UCSD-AML1 (cell line): ENCODE data around the gene UBE2N.
"Not testable (repeated sequence)": the region's sequence is repeated elsewhere in the genome, so short reads cannot be mapped to it uniquely, and the experiment has no call there.

Experiments
- DNase-seq: peaks from one replicate; lab custom pipeline; 2025; ENCODE audit not compliant: unreplicated experiment; lab: John Stamatoyannopoulos, UW

UBE2N gene

DNA sequence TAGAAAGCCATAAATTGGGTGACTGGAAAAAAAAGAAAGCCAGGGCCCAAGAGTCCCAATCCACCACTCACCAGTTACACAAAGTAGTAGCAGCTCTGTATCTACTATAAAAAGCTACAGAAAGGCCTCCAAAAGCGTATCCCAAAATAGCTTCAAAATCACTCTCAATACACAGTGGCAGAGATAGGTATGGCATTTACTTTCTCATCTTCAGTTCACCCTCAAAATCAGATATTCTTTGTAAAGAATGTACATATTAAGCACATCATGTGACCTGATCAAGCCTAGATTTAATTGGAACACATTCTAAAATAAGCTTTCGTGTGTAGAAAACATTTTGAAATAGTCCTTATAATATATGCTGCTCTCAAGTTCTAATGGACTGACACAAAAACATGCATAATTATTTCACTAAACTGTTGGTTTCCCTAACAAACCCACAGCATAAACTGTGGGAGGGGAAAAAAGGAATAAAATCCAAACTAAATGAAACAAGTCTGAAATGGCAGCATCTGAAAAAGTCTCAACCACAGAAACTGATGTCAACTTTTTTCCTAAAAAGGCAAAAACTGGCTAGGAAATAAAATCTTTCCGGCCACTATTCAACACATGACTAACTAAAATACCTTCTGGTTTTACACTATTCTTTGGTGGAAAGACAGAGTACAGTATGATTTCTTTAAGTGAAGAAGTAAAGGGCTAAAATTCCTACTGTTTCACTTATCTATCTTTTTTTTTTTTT, 25.9 kb downstream of the UBE2N start:
- DNase-seq: no peak

DNA sequence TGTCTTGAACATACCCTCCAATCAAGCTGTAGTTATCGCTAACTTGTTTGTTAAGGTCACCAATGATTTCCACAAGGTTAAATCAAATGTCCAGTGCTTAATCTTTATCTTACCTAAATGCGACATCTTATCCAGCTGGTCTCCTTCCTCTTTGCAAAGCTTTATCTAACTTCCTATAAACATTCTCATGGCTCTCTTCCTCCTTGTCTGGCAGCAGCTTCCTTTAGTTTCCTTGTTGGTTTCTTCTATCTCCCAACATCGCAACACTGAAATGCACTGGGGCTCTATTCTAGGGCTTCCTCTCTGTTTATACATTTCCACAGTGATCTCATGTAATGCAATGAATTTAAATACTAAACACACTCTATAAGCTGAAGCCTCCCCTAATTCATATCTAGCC, 28.7 kb downstream of the UBE2N start:
- DNase-seq: no peak

DNA sequence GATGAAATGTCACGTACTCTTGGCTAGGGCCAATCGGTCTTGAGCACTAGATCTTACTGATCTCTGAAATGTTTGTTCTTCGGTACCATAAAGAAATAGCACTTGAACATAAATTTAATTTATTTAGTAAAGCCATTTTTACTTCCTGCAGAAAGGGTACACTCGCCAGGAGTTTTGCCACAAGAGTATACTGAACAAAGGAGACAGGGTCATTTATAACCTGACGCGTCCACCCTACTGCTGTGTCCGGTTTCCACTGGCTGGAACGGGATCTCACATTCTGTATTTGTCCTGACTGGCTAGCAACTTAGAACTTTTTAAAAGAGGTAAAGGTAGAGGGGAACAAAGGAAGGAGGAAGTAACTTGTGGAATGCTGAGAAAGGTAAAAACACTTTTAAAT, 29.4 kb downstream of the UBE2N start:
- not testable (repeated sequence) for DNase-seq

DNA sequence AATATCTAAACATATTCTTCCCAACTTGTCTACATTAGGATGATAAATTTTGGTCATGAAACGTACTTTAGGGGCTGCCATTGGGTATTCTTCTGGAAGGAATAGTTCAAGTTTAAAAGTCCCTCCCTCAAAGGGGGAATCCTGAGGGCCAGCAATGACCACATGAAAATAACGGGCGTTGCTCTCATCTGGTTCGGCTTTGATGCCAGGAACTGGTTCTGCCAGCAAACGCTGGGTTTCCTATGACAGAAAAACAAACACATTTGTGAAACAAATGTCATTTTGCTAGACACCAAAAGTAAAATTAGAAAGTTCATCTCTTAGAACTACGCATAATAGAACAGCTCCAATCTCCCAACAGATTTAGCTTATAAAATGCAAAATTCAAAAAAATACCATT, 30.7 kb downstream of the UBE2N start:
- DNase-seq: not testable (repeated sequence)

DNA sequence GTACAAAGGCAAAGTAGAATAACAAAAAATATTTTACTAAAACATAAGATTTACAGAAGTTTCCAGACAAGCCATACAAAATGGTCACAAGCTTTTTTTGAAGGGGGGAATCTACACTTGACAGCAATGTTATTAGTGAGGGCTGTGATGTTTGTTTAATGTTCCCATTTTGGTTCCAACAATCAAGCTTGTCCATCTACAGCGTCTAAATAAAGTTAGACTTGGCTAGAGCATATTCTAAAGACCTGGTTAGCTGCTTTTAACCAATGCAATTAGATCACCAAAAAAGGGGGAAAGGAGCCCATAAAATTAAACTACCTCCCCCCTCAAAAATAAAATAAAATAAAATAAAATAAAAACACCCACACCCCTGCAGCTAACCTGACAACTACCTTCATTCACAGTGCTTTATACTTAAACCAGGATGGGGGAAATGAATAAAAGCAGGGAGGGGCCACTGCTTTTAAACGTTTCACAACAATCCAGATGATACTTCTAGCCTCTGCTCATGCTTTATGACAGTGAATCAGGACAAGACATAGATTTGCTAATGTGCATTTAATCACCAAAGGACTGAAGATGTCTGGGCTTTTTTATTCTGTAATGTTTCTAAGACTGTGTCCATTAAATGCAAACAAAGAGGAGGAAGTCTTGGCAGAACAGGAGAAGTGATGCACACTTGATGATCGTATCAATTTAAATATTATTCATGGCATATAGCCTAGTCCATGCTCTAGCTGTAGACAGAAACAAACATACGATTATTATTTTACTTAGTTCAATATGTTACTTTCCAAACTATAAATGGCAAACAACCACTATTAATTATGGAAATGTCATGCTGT, 32.2 kb downstream of the UBE2N start:
- not testable (repeated sequence) for DNase-seq

- DNase-seq: no peak
Measured at GRCh38 chr12:93408813-93409212, 32.9 kb downstream of the UBE2N start.

DNA sequence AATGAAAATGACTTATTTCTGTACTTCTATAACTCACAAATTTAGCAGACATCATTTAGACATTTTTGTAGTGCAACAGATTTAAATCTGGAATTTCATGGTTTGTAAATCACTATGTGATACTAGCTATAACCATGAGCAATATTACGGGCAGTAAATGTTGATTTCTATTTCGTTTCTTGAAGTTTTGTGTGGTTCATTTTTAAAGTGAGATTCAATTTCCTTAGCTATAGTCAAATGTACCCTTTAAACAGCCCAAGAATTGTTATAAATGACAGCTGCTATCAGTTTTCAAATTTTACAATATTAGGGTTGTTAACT, 33.8 kb downstream of the UBE2N start:
- no peak for DNase-seq

- DNase-seq: no peak
Measured at GRCh38 chr12:93407054-93407962, 34.4 kb downstream of the UBE2N start.

DNA sequence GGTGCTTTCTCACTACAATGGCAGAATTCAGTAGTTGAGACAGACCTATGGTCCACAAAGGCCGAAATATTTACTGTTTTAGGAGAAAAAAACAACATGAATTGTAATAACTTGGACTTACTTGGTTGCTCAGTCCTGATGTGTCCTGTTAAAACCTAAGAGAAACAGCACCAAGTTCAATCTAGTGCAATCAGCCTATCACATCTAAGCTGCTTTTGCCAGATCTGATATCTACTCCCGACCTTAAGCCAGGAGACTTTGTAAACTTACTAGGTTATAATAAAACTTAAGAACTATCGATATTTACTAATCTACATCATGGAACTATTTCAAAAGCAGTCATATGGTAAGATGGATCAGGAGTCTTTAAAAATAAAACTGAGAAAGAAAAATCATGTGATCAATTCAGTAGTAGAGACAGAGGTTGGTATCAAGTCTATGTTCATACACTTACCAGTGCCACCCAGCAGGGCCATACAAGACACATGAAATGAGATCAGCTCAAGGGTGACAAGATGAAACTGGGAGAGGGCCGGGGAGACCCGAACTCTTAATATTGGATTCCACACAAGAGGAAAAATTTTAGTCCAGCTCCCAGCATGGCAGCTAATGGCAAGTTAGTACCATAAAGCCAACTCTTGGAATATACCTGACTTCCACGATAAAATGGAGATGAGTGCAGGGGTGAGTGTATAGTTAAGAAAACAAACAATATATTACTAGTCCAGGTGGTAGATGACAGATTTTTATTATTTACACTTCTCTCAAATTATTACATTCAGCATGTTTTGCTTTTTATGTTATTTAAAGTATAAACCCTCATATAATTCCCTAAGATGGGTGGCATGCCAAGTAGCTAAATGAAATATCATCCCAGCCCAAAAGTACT, 36.5 kb downstream of the UBE2N start:
- DNase-seq: no peak

DNA sequence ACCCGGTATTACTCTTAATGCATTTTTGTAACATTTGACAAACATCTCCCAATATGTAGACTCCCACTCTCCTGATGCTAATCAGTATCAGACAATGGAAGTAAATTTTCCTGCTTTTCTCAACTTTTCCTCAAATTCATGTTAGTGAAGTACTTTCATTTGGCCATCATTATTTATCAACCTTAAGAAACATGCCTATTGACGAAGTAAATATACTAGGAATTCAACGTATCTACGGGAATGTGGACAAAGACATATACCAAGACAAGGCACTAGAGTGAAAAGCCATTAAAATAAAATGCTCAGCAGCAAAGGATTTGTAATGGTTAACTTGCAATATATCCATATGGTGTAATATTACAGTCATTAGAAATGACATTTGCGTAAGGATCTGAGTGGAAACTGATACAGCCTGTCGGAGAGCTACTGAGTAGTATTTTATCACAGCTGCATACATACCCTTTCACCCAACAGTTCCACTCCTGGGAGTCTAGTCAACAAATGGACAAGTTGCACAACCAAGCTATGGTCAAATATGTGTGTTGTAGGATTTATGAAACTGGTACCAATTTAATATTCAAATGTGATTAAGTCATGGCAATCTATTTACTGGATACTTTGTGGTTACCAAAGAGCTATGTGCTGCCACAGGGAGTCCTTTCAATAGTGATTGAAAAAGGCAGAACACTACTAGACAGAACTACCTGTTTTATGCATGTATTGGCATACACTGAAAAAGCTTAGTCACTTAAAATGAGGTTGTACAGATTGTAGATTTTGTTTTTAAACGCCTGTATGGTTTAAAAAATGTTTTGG, 37.6 kb downstream of the UBE2N start:
- no peak for DNase-seq

DNA sequence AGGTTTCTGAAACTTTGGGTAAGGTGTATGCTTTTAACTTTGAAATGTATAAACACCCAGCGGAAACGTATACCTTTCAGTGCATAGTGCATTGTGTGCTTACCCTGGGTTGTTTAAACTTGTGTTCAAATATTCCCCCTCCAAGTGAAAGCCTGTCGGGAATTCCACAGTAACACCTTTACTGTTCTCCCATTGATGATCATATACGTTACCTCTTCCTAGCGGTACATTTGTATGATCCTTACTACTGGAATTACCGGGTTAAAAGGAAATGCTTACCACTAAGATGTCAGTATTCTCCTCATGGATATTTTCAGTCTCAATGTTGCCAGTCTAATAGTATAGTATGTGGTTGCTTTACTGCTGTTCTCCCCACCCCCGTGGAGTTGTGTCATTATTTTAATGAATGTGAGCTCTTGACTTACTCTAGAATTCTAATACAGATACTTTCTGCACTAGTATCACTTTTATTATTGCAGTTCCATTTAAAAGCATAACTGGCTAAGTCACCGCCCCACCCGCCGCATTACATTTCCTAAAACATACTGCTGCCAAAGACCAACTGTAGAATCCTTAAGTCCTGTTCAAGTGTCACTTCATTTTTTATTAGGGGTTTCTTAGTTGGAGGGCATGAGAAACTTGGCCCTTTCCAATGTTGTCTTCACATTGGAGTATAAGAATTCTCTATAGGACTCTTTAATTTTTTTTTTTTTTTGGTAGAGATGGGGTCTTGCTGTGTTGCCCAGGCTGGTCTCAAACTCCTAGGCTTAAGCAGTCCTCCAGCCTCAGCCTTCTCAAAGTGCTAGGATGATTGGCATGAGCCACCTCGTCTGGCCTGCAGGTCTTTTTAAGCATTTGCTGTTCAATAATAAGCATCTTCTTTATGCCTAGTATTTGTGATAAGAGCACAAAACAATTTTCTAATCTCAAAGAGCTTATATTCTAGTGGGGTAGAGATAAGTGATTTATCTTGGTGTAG, 39.1 kb downstream of the UBE2N start:
- DNase-seq: no peak

DNA sequence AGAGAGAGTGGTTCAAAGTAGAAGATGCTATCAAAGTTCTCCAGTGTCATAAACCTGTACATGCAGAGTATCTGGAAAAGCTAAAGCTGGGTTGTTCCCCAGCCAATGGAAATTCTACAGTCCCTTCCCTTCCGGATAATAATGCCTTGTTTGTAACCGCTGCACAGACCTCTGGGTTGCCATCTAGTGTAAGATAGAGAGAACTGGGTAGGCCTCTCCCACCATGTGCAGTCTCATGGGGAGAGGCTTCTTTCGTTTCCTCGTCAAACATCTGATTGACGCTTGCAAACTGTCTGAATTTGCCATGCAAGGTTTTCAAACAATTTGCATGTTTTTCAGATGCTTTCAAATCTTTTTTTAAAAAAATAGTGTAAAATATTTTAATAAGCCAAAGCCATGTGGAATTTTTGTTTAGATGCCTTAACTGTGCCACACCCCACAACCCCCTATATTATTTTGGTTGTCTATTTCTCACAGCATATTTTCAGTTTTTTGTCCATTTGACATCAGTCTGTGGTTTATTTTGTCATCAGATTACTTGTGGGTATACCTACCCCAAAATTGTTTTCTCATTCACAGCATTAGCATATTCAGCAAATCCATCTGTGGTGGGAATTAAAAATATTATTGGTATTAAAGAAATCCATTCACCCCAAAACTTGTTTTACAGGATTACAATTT, 42.4 kb downstream of the UBE2N start:
- not testable (repeated sequence) for DNase-seq

GRCh38 chr12:93397412-93397811, 44.3 kb downstream of the UBE2N start:
- DNase-seq: no peak

GRCh38 chr12:93393425-93393824, 48.3 kb downstream of the UBE2N start:
- no peak for DNase-seq

GRCh38 chr12:93390549-93391297, 51.0 kb downstream of the UBE2N start:
- no peak for DNase-seq

DNA sequence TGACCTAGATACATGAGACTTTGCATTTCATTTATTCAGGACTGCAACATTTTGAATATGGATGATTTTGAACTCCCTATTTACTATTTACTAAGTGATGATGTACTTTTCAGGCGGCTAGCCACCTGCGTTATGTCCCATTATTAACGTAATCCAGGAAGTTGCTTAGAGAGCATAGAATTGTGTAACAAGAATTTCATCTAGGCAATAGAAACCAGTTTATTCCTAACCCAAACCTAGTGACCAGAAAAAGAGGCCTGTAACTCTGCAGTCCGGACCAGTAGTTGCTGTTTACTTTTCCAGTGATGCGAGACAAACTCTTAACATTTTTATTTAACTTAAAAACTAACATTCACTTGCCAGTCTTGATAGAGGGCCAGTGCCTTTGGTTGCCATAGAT, 51.7 kb downstream of the UBE2N start:
- no peak for DNase-seq

GRCh38 chr12:93387780-93388179, 54.0 kb downstream of the UBE2N start:
- no peak for DNase-seq
